ENCODE data around the gene ACSM2A. TPM values are rescaled to one million over a fixed set of nuclear protein-coding genes. Genes with fewer than 3 reads are reported as not detected.
"Not testable (repeated sequence)": the region's sequence is repeated elsewhere in the genome, so short reads cannot be mapped to it uniquely, and the experiment has no call there.

ACSM2A gene
- total RNA-seq, 1 experiment from 2014 or later: not detected

DNA sequence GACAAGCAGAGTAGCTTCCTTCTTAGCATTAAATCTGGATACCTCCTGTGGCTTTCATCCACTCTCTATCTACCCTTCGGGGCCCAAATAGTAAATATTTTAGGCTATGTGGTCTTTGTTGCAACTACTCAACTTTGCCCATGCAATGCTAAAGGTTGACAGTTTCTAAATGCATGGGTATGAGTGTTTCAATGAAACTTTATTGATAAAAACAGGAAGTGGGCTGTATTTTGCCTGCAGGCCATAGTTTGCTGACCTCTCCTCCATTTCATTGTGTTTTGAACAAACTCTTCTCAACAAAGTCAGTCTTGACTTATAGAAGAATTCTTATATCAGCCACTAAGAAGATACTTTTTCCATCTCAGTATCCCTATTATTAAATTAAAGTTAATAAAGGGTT, 34.1 kb downstream of the ACSM2A start:
- Histone ChIP-seq H4K91ac (ENCODE audit: insufficient read length, low read depth, low read length) (no peak overlapping the region), H2BK12ac (ENCODE audit: insufficient read length, low read depth, low read length) (no peak overlapping the region), H3K56ac (ENCODE audit: insufficient read length, low read depth, low read length) (no peak overlapping the region), H4K20me1 (ENCODE audit: control insufficient read depth, insufficient read depth, insufficient read length) (no peaks in the 10 kb centered on the region), H4K5ac (ENCODE audit: insufficient read length, low read depth, low read length) (no peak overlapping the region), H2AK5ac (ENCODE audit: insufficient read length, low read length) (no peak overlapping the region), H3K27ac (ENCODE audit: insufficient read length, low read depth, low read length) (no peak overlapping the region), H3K79me2 (ENCODE audit: insufficient read depth, low read length) (no peaks in the 10 kb centered on the region), H3K9ac (ENCODE audit: extremely low read depth, insufficient read length, low read length) (no peak overlapping the region), H2BK15ac (ENCODE audit: low read depth, low read length) (no peak overlapping the region), H4K8ac (replicated peaks; ENCODE audit: insufficient read length, low read depth, low read length) (no peak overlapping the region), H2BK20ac (ENCODE audit: low read depth, low read length, poor library complexity, severe bottlenecking) (no peak overlapping the region), H2BK5ac (ENCODE audit: insufficient read length, low read length) (no peak overlapping the region), H2BK120ac (ENCODE audit: low read depth, low read length, poor library complexity, severe bottlenecking) (no peak overlapping the region), H3K14ac (ENCODE audit: insufficient read depth, low read length) (no peak overlapping the region), H3K79me1 (ENCODE audit: insufficient read depth, low read depth, low read length, poor library complexity, severe bottlenecking) (no peaks in the 10 kb centered on the region), H3K9me3 (ENCODE audit: control insufficient read depth, low read depth, low read length) (no peaks in the 10 kb centered on the region), H3K4ac (ENCODE audit: low read depth, low read length) (no peak overlapping the region), H3K4me2 (ENCODE audit: insufficient read depth, insufficient read length, low read length) (no peak overlapping the region), H3T11ph (ENCODE audit: low read length) (no peak overlapping the region), H3K23ac (ENCODE audit: insufficient read length, low read depth, low read length) (no peak overlapping the region), H3K18ac (ENCODE audit: insufficient read length, low read depth, low read length) (no peak overlapping the region), H2AFZ (ENCODE audit: low read length) (no peak overlapping the region), H3K27me3 (ENCODE audit: insufficient read depth, low read length) (no peaks in the 10 kb centered on the region), H3K23me2 (ENCODE audit: insufficient read length, low read depth, low read length, poor library complexity, severe bottlenecking) (no peaks in the 10 kb centered on the region), H3K4me1 (ENCODE audit: insufficient read depth, low read length) (no peaks in the 10 kb centered on the region)
- no peak for DNase-seq
- Mint-ChIP-seq H3K9me3 (peaks cover 4 to 46% of the 10 kb centered on the region in 2 experiments; a peak in 4 of 5 replicates), H3K36me3 (ENCODE audit: insufficient read depth in 1 of 3, low read depth in 3 of 3) (peaks cover 0 to 7% (median 0%) of the 10 kb centered on the region in 3 experiments; a peak in 1 of 7 replicates), H3K4me3 (no peak overlapping the region), H3K27me3 (ENCODE audit: low read depth) (peaks cover 6% of the 10 kb centered on the region), H3K4me1 (no peaks in the 10 kb centered on the region), H3K27ac (no peak overlapping the region)
- no CpG with 5 or more reads among the region's 1 CpG for WGBS (ENCODE audit: extremely low coverage, insufficient read length, low lambda C conversion rate)
- no peak for TF ChIP-seq CTCF (conservative IDR thresholded peaks at IDR 0.05)

DNA sequence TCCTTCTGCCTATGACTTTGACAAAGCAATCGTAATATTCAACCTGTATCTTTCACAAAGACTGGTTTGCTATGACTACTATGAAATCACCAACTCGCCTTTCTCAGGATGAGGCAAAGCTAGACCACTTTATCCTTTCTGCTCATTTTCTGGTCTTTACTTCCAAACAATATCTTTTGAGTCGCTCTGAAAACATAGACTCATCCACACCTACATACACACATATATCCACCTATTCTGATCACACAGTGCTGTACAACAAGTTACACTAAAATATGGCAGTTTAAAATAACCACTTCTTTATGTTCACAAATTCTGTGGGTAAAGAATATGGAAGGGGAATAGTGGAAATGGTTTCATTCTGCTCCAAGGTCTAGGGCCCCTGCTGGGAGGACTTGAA, 39.7 kb downstream of the ACSM2A start:
- H3K4ac ChIP-seq (ENCODE audit: low read depth, low read length): not testable (repeated sequence)

More for the DNA sequence above, 39.7 kb downstream of the ACSM2A start:
- not testable (repeated sequence) for H2AK5ac ChIP-seq (ENCODE audit: insufficient read length, low read length); H3K79me2 ChIP-seq (ENCODE audit: insufficient read depth, low read length); H4K20me1 ChIP-seq (ENCODE audit: control insufficient read depth, insufficient read depth, insufficient read length); H4K91ac ChIP-seq (ENCODE audit: insufficient read length, low read depth, low read length); H3K14ac ChIP-seq (ENCODE audit: insufficient read depth, low read length); H2AFZ ChIP-seq (ENCODE audit: low read length); H2BK120ac ChIP-seq (ENCODE audit: low read depth, low read length, poor library complexity, severe bottlenecking); H3K18ac ChIP-seq (ENCODE audit: insufficient read length, low read depth, low read length); H3K27ac Mint-ChIP-seq; H3K9ac ChIP-seq (ENCODE audit: extremely low read depth, insufficient read length, low read length); H3K23me2 ChIP-seq (ENCODE audit: insufficient read length, low read depth, low read length, poor library complexity, severe bottlenecking); H3K4me1 Mint-ChIP-seq; H2BK15ac ChIP-seq (ENCODE audit: low read depth, low read length); H3K4me2 ChIP-seq (ENCODE audit: insufficient read depth, insufficient read length, low read length); H2BK5ac ChIP-seq (ENCODE audit: insufficient read length, low read length); H3K27me3 ChIP-seq (ENCODE audit: insufficient read depth, low read length); H2BK12ac ChIP-seq (ENCODE audit: insufficient read length, low read depth, low read length); H3K9me3 ChIP-seq (ENCODE audit: control insufficient read depth, low read depth, low read length); H3K27ac ChIP-seq (ENCODE audit: insufficient read length, low read depth, low read length); H3K36me3 Mint-ChIP-seq (ENCODE audit: insufficient read depth in 1 of 3, low read depth in 3 of 3); H4K5ac ChIP-seq (ENCODE audit: insufficient read length, low read depth, low read length); H3K23ac ChIP-seq (ENCODE audit: insufficient read length, low read depth, low read length); DNase-seq; H3K79me1 ChIP-seq (ENCODE audit: insufficient read depth, low read depth, low read length, poor library complexity, severe bottlenecking); H3K4me1 ChIP-seq (ENCODE audit: insufficient read depth, low read length); H3T11ph ChIP-seq (ENCODE audit: low read length); H3K56ac ChIP-seq (ENCODE audit: insufficient read length, low read depth, low read length); H2BK20ac ChIP-seq (ENCODE audit: low read depth, low read length, poor library complexity, severe bottlenecking); H4K8ac ChIP-seq (replicated peaks; ENCODE audit: insufficient read length, low read depth, low read length); H3K27me3 Mint-ChIP-seq (ENCODE audit: low read depth); H3K4me3 Mint-ChIP-seq
- peaks cover 2 to 21% of the 10 kb centered on the region in 2 experiments; a peak in 4 of 5 replicates for H3K9me3 Mint-ChIP-seq
- WGBS (ENCODE audit: extremely low coverage, insufficient read length, low lambda C conversion rate): no CpG with 5 or more reads among the region's 3 CpGs
